NCI-H510A (cell line): ENCODE data around the gene FRYL.

Source experiments
- DNase-seq: peaks from one replicate; lab custom pipeline; 2025; lab: John Stamatoyannopoulos, UW

Gene FRYL

GRCh38 chr4:48557478-48557877, 222.6 kb downstream of the FRYL start:
- no peak for DNase-seq

GRCh38 chr4:48556268-48556667, 223.8 kb downstream of the FRYL start:
- no peak for DNase-seq

GRCh38 chr4:48554606-48555005, 225.5 kb downstream of the FRYL start:
- DNase-seq, result no peak

DNA sequence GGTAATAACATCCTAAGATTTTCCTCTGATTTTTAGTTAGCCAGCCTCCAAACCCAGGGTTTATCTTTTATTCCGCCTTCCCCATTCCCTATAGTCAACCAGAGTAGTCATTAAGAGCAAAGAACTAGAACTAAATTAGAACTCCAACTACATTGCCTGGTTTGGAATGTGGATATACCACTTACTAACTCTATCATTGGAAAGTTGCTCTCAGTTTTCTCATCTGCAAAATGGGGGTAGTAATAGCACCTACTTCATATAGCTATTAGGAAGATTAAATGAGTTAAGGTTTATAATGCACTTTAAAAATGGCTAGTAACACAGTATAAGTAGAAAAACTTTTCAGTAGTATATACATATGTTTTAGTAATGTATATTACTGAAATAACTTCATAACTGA, 226.4 kb downstream of the FRYL start:
- no peak for DNase-seq

DNA sequence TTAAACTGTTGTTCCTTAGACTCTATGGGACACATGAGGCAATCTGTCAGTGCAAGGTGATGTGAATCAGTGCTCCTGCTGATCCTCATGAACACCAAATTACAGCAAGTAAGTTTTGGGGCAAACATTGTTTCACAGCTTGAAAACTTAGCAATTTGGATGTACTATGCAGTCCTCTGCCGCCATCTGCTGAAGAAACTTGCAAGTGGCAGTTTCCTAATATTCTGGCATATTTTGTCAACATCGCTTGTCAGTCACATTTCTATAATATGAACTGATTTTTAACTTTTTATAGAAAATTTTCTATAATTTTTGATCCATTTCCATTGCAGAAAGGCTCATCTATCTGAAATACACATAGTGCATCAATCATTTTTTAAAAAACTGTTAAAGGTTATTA, 233.7 kb downstream of the FRYL start:
- DNase-seq, result no peak

DNA sequence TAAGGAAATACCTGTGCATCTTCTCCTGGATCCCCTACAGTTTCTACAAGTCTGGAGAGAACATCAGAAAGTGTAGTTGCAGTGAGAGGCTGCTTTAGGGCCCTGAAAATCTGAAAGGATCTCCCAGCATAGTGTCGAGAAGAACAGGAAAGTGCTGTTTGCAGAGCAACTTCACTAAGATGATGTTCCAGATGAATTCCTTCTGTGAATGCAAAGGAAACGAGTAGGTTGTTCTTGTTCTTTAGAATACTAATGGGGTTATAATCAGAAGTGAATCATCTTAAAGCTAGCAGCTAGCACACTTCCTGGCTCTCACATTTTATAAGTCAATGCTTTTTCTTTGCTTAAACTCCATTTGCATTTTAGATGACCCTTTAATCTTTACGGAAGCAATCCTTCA, 236.3 kb downstream of the FRYL start:
- no peak for DNase-seq

DNA sequence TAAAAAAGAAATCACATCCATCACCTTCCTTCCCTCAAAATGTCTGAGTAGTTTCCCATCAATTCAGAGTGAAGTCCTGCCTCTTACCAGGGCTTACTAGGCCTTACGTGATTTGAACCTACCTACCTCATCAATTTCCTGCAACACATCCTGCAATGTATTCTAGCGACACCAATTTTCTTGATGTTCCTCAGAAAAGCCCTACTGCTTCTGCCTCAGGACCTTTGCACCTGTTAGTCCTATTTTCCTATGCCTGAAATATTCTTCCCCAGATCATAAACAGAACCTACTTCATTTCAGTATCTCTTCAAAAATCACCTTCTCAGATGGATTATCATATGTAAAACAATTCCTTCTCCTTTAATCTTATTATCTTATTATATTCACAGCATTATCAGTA, 237.2 kb downstream of the FRYL start:
- DNase-seq, result no peak

DNA sequence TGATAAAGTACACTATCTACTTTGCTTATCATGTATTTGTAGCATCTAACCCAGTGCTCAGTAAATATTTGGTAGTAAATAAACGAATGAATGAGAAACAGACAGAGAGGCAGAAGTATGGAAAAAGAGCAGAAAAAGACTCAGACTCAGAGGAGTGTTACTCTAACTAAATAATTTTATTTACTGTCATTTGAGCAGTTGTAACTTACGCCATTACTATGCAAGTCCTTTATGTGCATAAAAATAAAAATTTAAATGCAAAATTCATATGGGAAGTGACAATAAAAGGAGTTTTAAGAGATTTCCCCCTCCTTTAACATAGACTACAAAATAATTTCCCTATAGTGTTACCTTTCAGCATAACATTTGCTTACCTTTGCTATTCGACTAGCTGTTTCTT, 240.5 kb downstream of the FRYL start:
- no peak for DNase-seq

GRCh38 chr4:48538358-48538757, 241.7 kb downstream of the FRYL start:
- DNase-seq, result no peak

DNA sequence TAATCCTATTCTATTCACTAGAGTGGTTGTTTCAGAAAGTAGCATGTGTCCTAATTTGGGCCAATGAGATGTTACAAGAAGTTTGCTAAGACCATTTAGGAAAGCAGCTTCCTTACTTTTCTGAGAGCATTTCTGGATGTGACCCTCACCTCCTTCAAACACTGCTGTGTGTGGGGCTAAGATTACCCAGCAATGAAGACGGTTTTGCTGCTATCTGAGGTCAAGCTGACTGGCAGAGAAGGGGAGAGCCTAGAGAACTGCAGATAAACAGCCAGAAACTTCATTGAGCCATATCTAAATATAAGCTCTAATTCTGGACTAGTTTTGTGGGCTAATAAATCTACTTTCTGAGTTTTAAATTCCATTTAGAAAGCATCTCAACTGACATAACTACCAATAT, 253.7 kb downstream of the FRYL start:
- DNase-seq, result no peak

DNA sequence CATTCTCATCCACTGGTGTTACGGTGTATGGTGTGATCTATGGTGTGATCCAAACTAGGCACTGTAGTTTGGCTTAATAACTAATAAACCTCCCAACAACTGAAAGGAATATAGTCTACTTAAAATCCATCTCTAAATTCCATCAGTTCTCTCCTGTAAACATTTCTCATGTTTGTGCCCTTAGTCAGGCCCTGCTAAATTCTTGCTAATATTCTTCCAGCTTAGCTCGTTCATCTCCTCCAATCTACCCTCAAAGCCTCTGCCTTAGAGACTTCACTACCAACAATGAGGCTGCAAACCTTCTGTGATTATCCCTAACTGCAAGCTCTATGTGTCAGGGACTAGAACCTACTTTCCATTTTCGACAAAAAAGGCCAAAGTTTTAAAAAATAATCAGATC, 261.9 kb downstream of the FRYL start:
- no peak for DNase-seq

DNA sequence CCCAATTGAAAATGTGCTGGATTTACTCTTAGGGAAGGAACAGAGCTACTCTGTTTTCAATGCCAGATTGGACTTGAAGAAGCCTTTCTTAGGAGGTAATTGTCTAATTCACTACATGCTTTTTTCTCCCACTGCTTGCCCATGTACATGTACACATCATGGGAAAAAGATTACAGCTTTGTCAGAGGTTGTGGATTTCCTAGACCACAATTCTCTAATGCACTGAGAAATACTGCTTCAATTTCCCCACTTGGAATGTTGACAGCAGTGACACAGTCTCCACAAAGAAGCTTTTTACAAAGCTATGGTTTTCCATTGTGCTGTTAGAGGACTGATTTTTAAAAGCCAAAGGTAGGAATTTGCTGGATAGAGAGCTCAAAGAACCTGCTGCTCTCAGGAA, 270.5 kb downstream of the FRYL start:
- DNase-seq, result no peak

GRCh38 chr4:48506716-48507115, 273.4 kb downstream of the FRYL start:
- DNase-seq, result no peak

DNA sequence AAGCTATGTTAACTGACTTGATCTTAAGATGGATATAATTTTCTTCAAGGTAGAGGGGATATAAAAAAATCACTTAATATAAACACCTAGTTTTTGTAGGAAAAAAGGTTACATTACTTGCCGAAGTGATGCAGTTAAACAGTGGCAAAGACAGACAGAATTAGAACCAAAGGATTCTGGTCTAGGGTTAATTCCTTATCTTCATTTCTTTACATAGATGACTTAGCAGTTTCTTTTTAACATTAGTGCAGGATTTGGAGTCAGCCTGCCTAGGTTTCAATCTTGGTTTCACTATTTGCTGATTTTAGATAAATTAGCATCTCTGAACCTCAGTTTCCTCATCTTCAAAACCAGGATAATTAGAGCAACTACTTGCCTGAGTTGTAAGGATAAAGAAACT, 275.7 kb downstream of the FRYL start:
- no peak for DNase-seq

DNA sequence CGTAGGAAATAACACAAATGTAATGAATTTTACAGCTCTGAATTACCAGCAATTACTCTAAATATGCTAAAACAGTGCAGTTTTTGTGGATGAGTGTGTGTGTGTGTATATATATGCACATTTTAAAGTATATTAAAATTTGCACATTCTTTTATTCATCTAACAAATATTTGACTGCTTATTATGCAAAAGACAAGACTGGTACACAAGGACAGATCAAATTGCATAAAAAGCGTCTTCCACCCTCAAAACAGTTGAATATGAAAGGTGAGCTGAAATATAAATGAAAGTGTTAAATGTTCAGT, 276.1 kb downstream of the FRYL start:
- DNase-seq, result no peak

DNA sequence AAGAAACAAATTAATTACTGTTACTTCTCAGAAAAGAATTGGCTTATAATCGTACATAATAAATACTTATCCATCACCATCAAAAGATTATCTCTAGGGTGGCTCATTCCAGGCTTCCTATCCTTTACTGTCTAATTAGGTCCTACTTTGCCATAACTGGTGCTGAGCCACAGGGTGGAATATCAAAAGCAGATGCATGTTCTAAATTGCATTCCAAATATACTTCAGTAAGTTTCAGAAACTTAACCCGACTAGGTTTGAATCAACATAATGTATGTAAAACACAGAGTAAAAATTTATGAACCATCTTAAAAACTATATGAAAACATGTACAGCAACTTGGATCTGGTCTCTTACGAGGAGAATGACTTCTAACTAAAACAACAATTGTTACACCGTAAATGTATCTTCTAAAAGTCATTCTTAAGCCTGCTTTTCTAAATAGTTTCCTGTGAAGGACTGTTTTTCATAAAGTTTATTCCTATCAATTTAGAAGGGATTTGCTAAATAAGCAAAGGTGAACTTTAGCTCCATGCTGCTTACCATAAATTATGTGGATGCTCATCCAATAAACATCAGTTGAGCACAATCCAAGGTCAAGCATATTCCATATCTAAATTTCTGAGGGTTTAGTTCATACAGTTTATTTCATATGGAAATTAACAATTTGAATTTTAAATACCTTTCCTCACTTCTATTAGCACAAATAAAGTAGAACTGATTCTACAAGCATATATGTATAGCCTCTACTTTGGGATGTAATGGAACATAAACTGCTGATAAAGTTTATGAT, 276.6 kb downstream of the FRYL start:
- DNase-seq, result no peak

- no peak for DNase-seq
Measured at GRCh38 chr4:48499551-48500066, 280.5 kb downstream of the FRYL start.

- no peak for DNase-seq
Measured at GRCh38 chr4:48498895-48499294, 281.2 kb downstream of the FRYL start.

DNA sequence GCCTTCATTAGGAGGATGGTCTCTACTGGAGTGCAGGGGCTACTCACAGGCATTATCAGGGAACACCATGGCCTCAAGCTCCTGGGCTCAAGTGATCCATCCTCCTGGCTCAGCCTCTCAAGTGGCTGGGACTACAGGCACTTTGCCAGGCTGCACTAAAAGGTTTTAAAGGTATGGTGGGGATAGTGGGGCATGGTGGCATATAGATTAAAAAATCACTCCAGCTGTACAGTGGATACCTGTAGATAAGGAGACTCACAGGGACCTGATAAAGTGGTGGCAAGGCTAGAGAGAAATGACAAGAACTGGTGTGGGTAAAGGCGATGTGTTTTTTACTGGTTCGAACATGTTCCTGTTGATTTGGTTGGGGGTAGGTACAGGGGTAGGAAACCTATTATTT, 284.1 kb downstream of the FRYL start:
- no peak for DNase-seq

- no peak for DNase-seq
Measured at GRCh38 chr4:48493452-48494100, 286.5 kb downstream of the FRYL start.

- DNase-seq, result no peak
Measured at GRCh38 chr4:48491514-48492176, 288.4 kb downstream of the FRYL start.

DNA sequence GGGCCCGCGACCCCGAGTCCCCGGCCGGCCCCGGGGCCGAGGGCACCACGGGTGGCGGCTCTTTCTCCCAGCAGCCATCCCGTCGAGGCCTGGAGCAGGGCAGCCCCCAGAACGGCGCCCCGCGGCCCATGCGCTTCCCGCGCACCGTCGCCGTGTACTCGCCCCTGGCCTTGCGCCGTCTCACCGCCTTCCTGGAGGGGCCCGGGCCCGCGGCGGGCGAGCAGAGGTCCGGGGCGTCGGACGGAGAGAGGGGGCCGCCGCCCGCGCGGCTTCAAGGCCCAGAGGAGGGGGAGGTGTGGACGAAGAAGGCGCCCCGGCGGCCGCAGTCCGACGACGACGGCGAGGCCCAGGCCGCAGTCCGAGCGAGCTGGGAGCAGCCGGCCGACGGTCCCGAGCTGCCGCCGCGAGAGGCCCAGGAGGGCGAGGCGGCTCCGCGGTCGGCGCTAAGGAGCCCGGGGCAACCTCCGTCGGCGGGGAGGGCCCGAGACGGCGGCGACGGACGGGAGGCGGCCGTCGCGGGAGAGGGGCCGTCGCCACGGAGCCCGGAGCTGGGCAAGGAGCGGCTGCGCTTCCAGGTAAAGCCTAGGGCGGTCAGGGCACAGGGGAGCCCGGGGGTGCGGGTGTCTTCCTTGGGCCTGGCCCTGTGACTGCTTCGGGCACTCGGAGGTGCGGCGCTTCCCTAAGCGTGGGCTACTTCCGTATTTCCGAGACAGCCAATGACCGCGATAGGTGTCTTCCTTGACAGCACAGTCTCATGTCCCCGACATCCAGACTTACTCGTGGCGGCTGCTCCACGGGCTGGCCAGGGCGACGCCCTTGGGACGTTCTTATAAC, 289.2 kb downstream of the FRYL start:
- DNase-seq, result no peak
